HG03565 (cell line): ENCODE measurements around the gene FBXW4.

ENCODE experiments used
- ATAC-seq: cut with Tn5 transposase; IDR thresholded peaks from one replicate; pipeline ENCODE4 v1.9.1; 2021; ENCODE audit warnings: mild to moderate bottlenecking, moderate library complexity; ENCODE audit not compliant: unreplicated experiment

Gene FBXW4

GRCh38 chr10:101588879-101589278 is 106.1 kb downstream of the FBXW4 start:
- no peak for ATAC-seq

- peak; percentile 84 for ATAC-seq
Measured at GRCh38 chr10:101587725-101588653, 107.0 kb downstream of the FBXW4 start, which contains the start of the genes DPCD and POLL. Gene DPCD, plus strand, starts transcription at chr10:101588321. Its CDS starts 16 bp downstream, at chr10:101588337. Gene POLL, minus strand, starts transcription at chr10:101588257. Its CDS starts 897 bp downstream, at chr10:101587360.

DNA sequence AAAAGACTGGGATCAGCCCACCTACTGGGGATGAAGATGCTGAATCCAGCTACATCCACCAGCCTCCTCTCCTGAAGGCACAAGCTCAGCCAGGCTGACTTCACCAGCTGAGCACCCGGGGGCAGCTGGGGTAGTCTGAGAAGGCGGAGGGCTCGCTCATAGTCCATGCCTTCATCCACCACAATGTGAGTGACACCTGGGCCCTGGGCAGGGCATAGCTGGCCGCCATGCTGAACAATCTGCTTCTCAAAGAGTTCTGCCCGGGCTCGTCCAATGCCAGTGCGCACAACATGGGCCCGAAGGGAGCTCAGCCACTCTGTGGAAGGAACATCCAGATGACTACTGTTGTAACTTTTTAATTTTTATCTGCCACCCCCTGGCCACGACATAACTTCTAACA is 109.1 kb downstream of the FBXW4 start:
- ATAC-seq: no peak

DNA sequence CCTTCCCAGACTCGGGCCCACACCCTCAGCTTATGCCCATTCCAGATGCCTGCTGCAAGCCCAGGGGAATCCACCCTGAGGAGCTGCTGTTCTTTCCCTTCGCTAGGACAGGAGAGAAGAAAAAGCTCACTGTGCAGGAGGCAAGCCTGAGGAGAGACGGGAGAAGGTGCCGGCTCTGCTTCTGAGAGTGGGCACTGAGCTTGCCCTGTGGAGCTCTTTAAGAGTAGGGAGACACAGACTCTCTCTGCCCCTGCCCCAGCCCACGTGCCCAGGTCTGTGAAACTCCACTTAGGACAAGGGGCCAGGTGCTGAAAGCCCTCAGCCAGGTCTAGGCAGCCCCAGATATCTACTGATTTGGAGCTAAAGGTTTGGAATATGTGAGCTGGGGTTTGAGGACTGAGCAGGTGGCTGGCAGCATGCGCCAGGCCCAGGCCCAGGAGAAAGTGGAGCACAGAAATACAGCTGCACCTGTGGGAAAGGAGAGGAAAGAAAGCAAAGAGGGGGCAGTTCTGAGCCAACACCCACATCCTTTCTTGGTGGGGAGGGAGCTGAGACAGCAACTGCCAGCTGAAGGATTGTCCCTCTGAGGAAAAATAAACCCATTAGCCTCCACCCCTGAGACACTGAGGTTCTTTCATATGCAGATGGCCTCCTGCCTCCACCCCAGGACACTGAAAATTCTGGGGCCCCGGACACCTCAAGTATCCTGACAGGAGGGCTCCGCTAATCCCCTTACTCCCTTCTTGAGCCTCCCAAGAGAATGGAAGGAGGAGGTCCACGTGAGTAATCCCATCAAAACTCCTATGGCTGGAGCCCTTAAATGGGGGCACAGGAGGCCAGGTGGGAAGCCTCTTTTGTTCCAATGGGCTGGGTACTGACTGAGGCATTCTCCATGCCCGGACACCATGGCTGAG is 114.2 kb downstream of the FBXW4 start:
- no peak for ATAC-seq

GRCh38 chr10:101579516-101579870 is 115.5 kb downstream of the FBXW4 start:
- no peak for ATAC-seq

- ATAC-seq: no peak
Measured at GRCh38 chr10:101578803-101579515, 116.0 kb downstream of the FBXW4 start.

- no peak for ATAC-seq
Measured at GRCh38 chr10:101578192-101578591, 116.8 kb downstream of the FBXW4 start.

DNA sequence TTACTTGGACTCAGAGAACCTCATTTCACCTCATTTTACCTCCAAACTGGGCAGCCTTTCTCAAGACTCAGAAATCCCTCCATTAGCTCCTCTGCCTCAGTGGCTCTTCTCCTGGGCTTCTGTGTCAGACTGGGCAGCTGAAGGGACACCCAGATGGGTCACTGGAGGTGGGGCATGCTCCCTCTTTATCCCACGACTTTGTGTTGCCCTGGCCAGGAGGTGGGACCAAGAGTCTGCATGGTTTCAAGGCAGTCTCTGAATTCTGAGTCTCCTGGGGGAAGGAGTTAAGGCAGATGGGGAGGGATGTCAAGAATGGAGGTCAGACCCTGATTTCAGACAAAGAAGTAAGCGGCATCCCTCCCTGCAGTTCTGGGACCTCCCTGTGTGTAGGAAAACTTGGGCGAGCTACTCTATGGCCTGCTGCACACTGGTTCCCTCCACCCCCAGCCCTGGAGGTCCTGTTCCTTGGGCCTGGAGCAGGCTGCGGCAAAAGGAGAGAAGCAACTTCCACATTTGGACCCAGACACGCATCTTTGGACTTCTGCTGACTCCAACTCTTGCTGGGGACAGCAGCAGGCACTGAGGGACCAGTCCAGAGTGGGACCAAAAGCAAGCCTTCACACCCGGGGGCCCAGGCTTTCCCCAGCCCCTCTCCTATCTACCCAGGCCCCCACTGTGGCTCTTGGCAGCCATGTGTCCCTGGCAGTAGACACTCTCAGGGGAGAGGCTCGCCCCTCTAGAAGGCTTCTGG is 117.7 kb downstream of the FBXW4 start:
- no peak for ATAC-seq

DNA sequence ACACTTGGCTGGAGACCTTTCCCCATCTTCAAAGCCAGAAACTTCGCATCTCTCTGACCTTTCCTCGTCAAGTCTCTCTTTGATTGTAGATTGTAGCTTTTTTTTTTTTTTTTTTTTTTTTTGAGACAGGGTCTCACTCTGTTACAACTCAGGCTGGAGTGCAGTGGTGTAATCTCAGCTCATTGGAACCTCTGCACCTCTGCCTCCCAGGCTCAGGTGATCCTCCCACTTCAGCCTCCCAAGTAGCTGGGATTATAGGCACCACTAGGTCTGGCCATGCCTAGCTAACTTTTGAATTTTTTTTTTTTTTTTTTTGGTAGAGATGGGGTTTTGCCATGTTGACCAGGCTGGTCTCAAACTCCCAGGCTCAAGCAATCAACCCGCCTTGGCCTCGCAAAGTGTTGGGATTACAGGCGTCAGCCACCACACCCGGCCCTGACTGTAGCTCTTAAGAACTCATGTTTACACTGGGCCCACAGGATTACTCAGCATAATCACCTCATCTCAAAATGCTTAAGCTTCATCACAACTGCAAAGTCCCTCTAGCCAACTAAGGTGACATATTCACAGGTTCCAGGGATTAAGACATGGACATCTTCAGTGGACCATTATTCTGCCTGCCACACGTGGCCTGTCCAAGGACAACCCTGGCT is 118.6 kb downstream of the FBXW4 start:
- ATAC-seq: no peak

- ATAC-seq: no peak
Measured at GRCh38 chr10:101575580-101576210, 119.3 kb downstream of the FBXW4 start.

DNA sequence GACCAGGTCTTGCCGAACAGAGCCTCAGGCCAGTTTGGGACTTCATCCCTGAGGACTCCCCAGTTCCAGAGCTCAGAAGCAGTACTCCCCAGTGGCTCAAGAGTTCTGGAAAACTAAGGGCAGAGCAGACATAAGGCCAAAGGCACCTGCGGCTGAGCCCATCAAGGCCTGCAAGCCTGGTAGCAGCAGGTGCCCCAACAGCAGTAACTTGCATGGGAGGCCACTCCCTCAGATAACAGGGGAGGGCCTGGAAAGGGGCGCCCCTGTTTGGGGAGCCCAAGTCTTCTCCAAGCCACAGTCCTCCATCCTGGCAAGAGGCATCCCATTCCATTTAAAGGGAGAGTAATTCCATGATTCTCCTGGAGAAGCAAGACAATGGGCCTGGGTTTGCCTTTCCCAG is 119.9 kb downstream of the FBXW4 start:
- ATAC-seq: no peak

DNA sequence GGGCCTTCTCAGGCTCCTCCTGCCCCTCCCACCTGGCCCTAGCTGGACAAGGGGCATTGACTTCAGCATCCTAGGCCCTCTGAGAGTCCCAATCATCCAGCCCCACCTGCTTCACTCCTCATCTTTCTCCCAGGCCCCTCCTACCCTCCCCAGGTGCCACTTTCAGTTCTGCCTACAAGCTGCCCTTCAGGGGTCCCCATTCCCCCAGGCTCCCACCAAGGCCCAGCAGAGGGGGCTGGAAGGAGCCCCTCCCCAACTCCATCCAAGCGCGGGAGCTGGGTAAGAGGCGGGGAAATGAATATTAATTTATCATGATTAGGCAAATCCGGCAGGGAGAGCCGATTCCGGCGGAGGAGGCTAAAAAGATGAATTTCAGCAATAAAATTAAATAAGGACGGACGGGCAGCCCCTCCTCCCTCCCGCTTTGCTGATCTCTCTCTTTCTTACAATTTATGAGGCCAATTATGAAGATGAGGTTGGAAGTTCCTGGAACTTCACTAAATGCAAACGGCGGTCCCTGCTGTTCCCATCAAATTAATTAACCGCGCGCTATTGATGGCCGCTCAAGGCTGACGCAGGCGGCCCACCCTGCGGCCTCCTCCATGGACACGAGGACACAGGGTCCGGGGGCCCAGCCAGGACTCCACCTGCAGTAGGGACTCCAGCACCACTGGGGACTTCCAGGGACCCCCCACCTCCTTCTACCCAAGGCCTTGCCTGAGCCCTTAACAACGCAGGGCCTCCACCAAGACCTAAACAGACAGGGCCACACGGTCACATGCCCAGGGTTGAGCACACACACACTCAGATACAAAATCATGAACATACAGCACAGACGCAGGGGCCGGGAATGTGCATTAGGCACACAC is 120.9 kb downstream of the FBXW4 start:
- ATAC-seq: no peak

DNA sequence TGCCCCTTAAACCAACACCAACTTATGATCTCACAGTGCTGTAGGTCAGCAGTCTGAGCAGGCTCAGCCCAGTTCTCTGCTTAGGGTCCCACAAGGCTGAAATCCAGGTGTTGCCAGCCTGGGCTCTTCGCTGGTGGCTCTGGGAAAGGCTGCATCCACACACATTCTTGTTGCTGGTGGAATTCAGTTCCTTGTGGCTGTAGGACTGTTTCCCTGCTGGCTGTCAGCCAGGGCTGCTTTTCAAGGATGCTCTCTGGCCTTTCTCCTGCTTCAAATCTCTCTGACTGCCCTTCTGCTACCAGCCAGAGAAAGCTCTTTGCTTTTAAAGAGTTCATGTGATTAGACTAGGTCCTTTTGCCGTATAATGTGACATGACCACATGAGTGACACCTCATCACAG is 122.2 kb downstream of the FBXW4 start:
- ATAC-seq: no peak

GRCh38 chr10:101572126-101572525 is 122.8 kb downstream of the FBXW4 start:
- no peak for ATAC-seq

- no peak for ATAC-seq
Measured at GRCh38 chr10:101571271-101571925, 123.6 kb downstream of the FBXW4 start.

GRCh38 chr10:101570428-101571270 is 124.3 kb downstream of the FBXW4 start:
- no peak for ATAC-seq
